ENCODE results near the gene GOLGA7B. TPM values are rescaled to one million over a fixed set of nuclear protein-coding genes. Genes with fewer than 3 reads are reported as not detected.
"Not testable (repeated sequence)": the region's sequence is repeated elsewhere in the genome, so short reads cannot be mapped to it uniquely, and the experiment has no call there.

GOLGA7B gene
- total and polyA plus RNA-seq, 2 of the 4 experiments (the other 2 are of a cell fraction) = not detected

- H3K4me3 ChIP-seq (ENCODE audit: insufficient read depth, low read depth, low read length); H3K27me3 ChIP-seq (ENCODE audit: control insufficient read depth, insufficient read depth, low read length); H2AK5ac ChIP-seq (ENCODE audit: low read depth, low read length); DNase-seq; H2BK20ac ChIP-seq (ENCODE audit: low read depth, low read length); H3K23ac ChIP-seq (ENCODE audit: low read depth, low read length); H3K4ac ChIP-seq (ENCODE audit: low read depth, low read length); ATAC-seq (ENCODE audit: low read depth); H2BK15ac ChIP-seq (ENCODE audit: low read depth, low read length); H3K9me3 ChIP-seq (ENCODE audit: control insufficient read depth, insufficient read depth, low read length); intact Hi-C loops (cut with micrococcal nuclease); H3K9ac ChIP-seq (ENCODE audit: low read depth, low read length); H2AK9ac ChIP-seq (replicated peaks; ENCODE audit: low read depth, low read length, poor library complexity); H2BK5ac ChIP-seq (ENCODE audit: low read depth, low read length, poor library complexity, severe bottlenecking); H3K27ac ChIP-seq (ENCODE audit: insufficient read depth, low read length); H3K56ac ChIP-seq (ENCODE audit: extremely low read depth, insufficient read depth, low read length); dilution Hi-C loops (cut with HindIII; ENCODE audit: low sequenced_read_pairs, unreplicated experiment); H4K5ac ChIP-seq (ENCODE audit: low read depth, low read length); H4K91ac ChIP-seq (ENCODE audit: insufficient read depth, low read depth, low read length); H2BK120ac ChIP-seq (ENCODE audit: low read depth, low read length); POLR2A ChIA-PET (ENCODE audit: unreplicated experiment); H3K4me1 ChIP-seq (ENCODE audit: control insufficient read depth, insufficient read depth, low read length); H2AFZ ChIP-seq (replicated peaks; ENCODE audit: low read length, poor library complexity); H3K18ac ChIP-seq (ENCODE audit: low read depth, low read length); H4K8ac ChIP-seq (ENCODE audit: low read depth in 2 of 2, low read length in 2 of 2); CTCF ChIA-PET; H3K9me1 ChIP-seq (ENCODE audit: insufficient read depth, low read length); H4K20me1 ChIP-seq (ENCODE audit: insufficient read depth, low read length); H3K36me3 ChIP-seq (ENCODE audit: control insufficient read depth, insufficient read depth, low read length); BruUV-seq (replicated peaks); H3K79me1 ChIP-seq (ENCODE audit: low read depth in 1 of 2, low read length in 2 of 2); H3K14ac ChIP-seq (replicated peaks; ENCODE audit: low read depth, low read length); in situ Hi-C loops (cut with MboI; ENCODE audit: low sequenced_read_pairs); H3K4me2 ChIP-seq (ENCODE audit: low read depth, low read length): not testable (repeated sequence)
- WGBS, 2 experiments (ENCODE audit: extremely low coverage in 2 of 2, insufficient read length in 1 of 2) = no CpG with 5 or more reads among the region's 3 CpGs
Measured at GRCh38 chr10:97842114-97842513, 7.5 kb upstream of the GOLGA7B start.
